ENCODE measurements around the gene GPR26.

GPR26 gene

GRCh38 chr10:123643315-123643714 is 22.8 kb upstream of the GPR26 start:
- no peak for TF ChIP-seq CTCF (IDR thresholded peaks at IDR 0.05; ENCODE audit: low read depth, low read length)
- DNase-seq (ENCODE audit: low read depth, low spot score), result no peak
- in situ Hi-C loops (cut with HindIII; ENCODE audit: low sequenced_read_pairs), result no loop called here
- no peak overlapping the region for H3K4me3 ChIP-seq (ENCODE audit: low read depth, low read length)

GRCh38 chr10:123645016-123645415 is 21.1 kb upstream of the GPR26 start:
- H3K4me3 ChIP-seq (ENCODE audit: low read depth, low read length), result no peak overlapping the region
- DNase-seq (ENCODE audit: low read depth, low spot score), result no peak
- TF ChIP-seq CTCF (IDR thresholded peaks at IDR 0.05; ENCODE audit: low read depth, low read length), result no peak
- in situ Hi-C loops (cut with HindIII; ENCODE audit: low sequenced_read_pairs), result no loop called here

GRCh38 chr10:123645615-123646014 is 20.5 kb upstream of the GPR26 start:
- TF ChIP-seq CTCF (IDR thresholded peaks at IDR 0.05; ENCODE audit: low read depth, low read length), result no peak
- in situ Hi-C loops (cut with HindIII; ENCODE audit: low sequenced_read_pairs), result no loop called here
- DNase-seq (ENCODE audit: low read depth, low spot score), result no peak
- H3K4me3 ChIP-seq (ENCODE audit: low read depth, low read length), result no peak overlapping the region

- no peak for TF ChIP-seq CTCF (IDR thresholded peaks at IDR 0.05; ENCODE audit: low read depth, low read length)
- DNase-seq (ENCODE audit: low read depth, low spot score), result no peak
- in situ Hi-C loops (cut with HindIII; ENCODE audit: low sequenced_read_pairs), result no loop called here
- no peak overlapping the region for H3K4me3 ChIP-seq (ENCODE audit: low read depth, low read length)
These were observed 17.6 kb upstream of the GPR26 start for GRCh38 chr10:123648595-123648994.

- in situ Hi-C loops (cut with HindIII; ENCODE audit: low sequenced_read_pairs), result no loop called here
- no peak for TF ChIP-seq CTCF (IDR thresholded peaks at IDR 0.05; ENCODE audit: low read depth, low read length)
These were observed 16.5 kb upstream of the GPR26 start for GRCh38 chr10:123649676-123650075.

GRCh38 chr10:123651421-123652047 is 14.6 kb upstream of the GPR26 start:
- no peak for TF ChIP-seq CTCF (IDR thresholded peaks at IDR 0.05; ENCODE audit: low read depth, low read length)
- in situ Hi-C loops (cut with HindIII; ENCODE audit: low sequenced_read_pairs), result no loop called here
- no peak for DNase-seq (ENCODE audit: low read depth, low spot score)
- no peak overlapping the region for H3K4me3 ChIP-seq (ENCODE audit: low read depth, low read length)

More at GRCh38 chr10:123649676-123650075, 16.5 kb upstream of the GPR26 start:
- H3K4me3 ChIP-seq (ENCODE audit: low read depth, low read length), result no peak overlapping the region
- DNase-seq (ENCODE audit: low read depth, low spot score), result no peak

All from astrocyte of the spinal cord (primary cell).